HG03460 (cell line): ENCODE measurements around the gene RAB40C.

Experiments used
- ATAC-seq: cut with Tn5 transposase; IDR thresholded peaks from one replicate; pipeline ENCODE4 v1.9.1; 2021; ENCODE audit not compliant: unreplicated experiment

The RAB40C gene

GRCh38 chr16:574021-574760 lies 15.7 kb upstream of the RAB40C start:
- ATAC-seq: no peak

- ATAC-seq: no peak
Observed at GRCh38 chr16:575354-576196, 14.3 kb upstream of the RAB40C start.

DNA sequence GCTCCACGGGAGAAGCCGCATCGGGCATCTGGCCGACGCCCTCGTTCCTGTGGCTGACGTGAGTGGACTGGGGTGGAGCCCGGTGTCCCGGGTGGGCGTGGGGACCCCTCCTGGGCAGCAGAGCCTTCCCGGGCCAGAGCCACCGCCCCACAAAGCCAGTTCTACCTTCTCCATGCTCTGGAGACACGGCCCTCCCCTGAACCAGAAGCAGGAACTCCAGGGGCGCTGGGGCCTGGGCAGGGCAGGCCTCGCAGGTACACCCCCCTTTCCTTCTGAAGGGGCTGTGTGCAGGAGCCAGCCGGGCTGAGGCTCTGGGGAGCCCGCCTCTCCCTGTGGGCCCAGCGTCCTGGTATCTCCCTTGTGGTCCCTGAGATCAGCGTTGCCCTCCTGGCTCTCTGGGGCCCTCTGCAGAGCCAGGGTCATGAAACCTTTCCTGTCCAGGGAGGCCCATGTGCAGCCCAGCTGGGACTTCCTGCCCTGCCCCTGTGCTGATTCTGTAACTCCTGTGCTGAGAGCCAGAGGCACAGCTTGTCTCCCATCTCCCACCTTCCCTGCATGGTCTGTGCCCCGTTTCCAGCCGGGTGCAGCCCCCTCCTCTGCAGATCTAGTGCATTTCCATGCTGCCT lies 13.6 kb upstream of the RAB40C start:
- ATAC-seq: no peak

GRCh38 chr16:576823-577201 lies 13.1 kb upstream of the RAB40C start:
- no peak for ATAC-seq

- ATAC-seq: no peak
Observed at GRCh38 chr16:577796-578195, 12.1 kb upstream of the RAB40C start.

DNA sequence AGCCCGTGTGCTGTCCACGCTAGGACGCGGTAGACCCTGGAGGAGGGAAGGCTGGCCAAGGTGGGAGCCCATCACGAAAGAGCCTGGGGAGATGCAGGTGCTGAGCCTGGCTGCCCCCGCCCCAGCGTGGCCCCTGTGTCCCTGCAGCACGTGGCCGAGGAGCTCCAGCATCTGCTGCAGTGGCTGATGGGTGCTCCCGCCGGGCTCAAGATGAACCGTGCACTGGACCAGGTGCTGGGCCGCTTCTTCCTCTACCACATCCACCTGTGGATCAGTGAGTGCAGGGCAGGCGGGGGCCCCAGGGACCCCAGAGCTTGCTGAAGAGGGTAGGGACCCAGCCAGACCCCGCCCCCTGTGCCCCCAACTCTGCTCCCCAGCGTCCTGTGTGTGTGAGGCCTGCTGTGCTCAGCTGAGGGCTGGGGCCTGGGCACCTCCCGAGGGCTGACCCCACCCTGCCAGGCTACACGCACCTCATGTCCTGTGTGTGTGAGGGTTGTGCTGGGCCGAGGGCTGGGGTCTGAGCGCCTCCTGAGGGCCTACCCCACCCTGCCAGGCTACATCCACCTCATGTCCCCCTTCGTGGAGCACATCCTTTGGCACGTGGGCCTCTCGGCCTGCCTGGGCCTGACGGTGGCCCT lies 11.5 kb upstream of the RAB40C start:
- ATAC-seq: no peak

DNA sequence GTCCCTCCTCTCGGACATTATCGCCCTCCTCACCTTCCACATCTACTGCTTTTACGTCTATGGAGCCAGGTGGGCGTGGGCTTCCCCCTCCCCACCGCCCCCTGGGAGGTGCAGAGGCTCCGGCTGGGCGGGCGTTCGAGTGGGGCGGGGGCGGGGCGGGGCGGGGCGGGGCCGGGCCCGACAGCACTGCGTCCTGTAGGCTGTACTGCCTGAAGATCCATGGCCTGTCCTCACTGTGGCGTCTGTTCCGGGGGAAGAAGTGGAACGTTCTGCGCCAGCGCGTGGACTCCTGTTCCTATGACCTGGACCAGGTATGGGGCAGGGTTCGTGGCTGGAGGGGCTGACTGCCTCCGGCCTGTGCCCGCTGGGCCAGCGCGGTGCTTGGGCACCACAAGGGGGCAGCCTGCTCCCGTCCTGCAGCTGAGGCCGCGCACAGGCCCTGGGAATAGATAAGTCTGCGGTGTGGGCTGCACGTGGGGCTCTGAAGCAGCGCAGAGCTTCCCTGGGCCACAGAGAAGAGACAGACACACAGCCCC lies 10.9 kb upstream of the RAB40C start:
- ATAC-seq: no peak

DNA sequence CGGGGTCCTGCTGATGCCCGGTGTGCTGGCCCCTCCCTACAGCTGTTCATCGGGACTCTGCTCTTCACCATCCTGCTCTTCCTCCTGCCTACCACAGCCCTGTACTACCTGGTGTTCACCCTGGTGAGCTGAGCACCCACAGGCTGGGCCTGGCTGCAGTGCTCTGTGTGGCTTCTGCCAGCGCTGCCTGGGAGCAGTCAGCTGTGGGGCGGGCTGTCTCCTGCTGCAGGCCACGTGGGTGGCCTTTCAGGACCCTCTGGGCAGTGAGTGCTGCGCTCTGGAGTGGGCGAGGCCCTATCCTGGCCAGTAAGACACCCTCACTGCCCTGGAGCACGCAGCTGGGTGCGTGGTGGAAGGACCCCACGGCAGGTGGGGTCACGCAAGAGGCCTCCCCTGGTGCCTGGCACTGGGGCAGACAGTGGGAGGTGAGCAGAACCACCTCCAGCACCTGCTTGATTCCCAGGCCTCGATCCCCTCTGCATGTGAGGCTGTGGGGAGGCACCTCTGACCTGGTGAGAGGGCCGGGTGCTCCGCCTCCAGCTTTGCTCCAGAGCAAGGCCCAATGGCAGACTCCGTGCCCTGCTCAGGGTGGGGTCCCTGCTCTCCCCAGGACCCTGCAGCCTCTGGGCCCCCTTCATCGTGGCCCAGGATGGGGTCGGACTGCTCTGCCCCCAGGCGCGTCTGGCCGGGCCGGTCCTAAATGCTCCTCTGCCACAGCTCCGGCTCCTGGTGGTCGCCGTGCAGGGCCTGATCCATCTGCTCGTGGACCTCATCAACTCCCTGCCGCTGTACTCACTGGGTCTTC lies 9.5 kb upstream of the RAB40C start:
- ATAC-seq: no peak

DNA sequence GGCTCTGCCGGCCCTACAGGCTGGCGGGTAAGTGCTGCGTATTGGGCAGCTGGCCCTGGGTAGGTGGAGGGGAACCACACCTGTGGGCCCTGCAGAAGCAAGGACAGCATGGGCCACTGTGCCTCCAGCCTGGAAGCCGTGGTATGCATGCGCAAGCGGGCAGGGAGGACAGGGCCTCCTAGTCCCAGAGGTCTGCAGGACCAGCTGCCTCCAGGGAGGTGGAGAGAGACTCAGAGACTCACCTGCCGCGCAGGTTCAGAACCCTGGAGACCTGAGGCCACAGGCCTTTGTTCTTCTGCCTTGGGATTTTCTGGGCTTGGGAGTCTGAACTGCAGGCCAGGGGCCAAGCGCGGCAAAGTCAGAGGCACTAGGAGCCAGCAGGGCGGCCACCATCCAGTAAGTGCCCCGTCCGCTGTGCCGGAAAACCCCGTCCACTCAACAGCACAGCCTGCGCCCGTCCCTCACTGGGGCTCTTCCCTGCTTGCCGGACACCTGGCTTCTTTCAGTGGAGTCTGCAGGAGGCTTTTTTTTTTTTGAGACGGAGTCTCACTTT lies 8.8 kb upstream of the RAB40C start:
- no peak for ATAC-seq

- ATAC-seq: no peak
Observed at GRCh38 chr16:582218-582613, 7.7 kb upstream of the RAB40C start.

DNA sequence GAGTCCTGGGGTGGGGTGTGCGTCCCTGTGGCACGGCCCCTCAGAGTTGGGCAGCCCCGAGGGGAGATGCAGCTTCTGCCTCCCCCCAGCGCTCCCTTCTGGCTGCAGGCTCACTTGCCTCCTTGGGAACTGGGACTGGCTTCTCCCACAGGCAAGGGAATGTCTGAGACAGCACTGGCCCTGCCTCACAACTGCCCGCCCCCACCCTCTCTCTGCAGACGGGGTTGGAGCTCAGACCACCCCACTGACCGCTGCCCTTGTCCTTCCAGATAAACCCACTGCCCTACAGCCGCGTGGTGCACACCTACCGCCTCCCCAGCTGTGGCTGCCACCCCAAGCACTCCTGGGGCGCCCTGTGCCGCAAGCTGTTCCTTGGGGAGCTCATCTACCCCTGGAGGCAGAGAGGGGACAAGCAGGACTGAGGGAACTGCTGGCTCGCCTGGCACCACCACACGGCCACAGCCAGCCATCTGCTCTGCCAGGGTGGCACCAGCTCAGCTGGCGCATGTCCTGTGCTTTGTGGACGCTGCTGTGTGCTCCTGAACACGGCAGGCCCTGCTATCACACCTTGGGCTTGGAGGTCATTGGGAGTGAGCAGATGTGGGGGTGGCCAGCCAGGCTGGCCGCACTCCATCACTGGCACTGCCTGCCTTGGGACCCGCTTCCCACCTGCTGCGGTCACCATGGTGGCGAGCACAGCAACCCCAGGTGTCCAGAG lies 7.1 kb upstream of the RAB40C start:
- no peak for ATAC-seq

GRCh38 chr16:583470-583814 lies 6.4 kb upstream of the RAB40C start:
- ATAC-seq: no peak

DNA sequence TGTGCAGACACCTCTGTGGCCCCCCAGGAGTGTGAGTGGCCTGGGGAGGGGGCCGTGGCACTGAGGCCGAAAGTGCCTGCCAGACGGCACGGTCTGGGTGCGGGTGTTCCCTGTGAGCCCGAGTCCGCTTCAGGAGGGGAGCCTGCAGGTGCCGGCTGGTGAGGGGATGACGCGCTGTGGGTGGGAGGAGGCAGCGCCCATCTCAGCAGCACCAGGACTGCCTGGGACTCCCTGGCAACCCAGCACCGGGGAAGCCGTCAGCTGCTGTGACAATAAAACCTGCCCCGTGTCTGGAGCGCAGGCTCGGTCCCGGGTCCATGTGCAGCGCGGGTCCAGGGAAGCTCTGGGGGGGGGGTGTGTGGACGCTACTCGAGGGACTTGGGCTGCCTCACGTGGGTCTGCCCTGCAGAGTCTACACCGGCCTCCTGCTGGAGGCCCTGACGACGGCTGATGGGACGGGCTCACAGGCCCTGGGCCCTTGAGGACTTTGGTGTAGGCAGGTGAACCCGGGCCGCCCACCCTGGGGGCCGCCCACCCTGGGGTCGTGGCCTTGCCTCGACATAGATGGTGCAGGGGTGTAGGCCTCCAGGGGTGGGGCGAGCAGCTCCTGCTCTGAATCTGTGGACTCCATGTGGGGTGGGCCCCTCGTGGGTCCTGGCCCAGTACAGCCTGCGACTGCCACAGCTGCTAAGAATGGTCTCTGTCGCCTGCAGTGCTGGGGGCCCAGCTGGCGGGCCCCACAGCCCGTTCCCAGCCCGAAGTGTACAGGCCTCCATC lies 5.9 kb upstream of the RAB40C start:
- no peak for ATAC-seq

- no peak for ATAC-seq
Observed at GRCh38 chr16:585351-585750, 4.5 kb upstream of the RAB40C start.

GRCh38 chr16:586047-586644 lies 3.7 kb upstream of the RAB40C start:
- no peak for ATAC-seq

DNA sequence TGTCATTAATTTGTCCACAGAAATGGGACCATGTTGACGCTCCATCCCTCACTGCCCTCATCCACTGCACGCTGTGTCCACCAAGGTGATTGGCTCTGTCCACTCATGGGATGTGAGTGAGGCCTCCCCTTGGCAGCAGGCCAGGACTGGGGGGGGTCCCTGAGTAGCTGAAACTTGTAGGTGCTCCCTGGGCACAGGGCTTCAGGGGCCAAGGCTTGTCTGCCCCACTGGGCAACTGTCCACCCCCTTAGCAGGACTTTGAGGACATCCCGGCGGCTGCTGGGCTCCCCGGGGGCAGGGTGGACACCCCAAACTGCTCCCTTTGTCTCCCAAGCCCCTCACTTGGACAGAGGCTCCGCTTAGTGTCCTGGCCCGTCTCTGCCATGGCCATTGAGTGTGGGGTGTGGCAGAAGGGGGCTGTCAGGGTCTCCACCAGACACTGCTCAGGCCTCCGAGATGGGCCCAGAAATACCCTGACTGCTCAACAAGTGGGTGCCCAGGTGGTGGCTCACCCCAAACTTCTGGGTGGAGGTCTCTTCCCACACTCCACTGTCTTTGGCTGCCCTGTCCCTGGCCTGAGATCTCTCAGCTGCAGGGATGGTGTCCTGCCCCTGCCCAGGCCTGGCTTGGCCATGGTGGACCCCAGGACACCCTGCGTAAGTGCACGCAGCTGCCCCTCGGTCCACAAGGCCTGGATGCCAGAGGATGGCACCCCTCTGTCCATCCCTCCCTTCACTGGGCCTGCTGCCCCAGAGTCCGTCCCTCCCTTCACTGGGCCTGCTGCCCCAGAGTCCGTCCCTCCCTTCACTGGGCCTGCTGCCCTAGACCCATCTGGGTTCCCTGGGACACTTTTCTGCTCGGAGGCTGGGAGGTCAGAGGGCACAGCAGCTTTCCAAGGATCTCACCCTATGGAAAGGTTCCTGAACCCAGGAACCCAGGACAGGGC lies 2.9 kb upstream of the RAB40C start:
- no peak for ATAC-seq

GRCh38 chr16:588639-588888 lies 1.3 kb upstream of the RAB40C start:
- ATAC-seq: peak; percentile 12
